Measurements from ENCODE around the gene LBR. TPM values are rescaled to one million over a fixed set of nuclear protein-coding genes. Genes with fewer than 3 reads are reported as not detected.

Gene LBR
- total RNA-seq, 1 experiment from 2014 or later = 149 TPM

- no peaks in the 10 kb centered on the region for H3K9me3 ChIP-seq
- Mint-ChIP-seq H3K27ac (ENCODE audit: unreplicated experiment) (no peak overlapping the region), H3K9me3 (ENCODE audit: unreplicated experiment) (no peaks in the 10 kb centered on the region), H3K4me3 (ENCODE audit: unreplicated experiment) (no peak overlapping the region), H3K27me3 (ENCODE audit: insufficient read depth, unreplicated experiment) (no peaks in the 10 kb centered on the region), H3K4me1 (ENCODE audit: low read depth, unreplicated experiment) (peaks cover 4% of the 10 kb centered on the region), H3K36me3 (ENCODE audit: insufficient read depth, unreplicated experiment) (no peaks in the 10 kb centered on the region)
- H3K4me1 ChIP-seq = 0 out of 2 replicates have a peak, but pooled peaks cover 3% of the 10 kb centered on the region
- no peak for DNase-seq
- no peak overlapping the region for H3K4me3 ChIP-seq (ENCODE audit: low read depth, low read length)
- intact Hi-C loops (cut with micrococcal nuclease; ENCODE audit: unreplicated experiment) = no loop called here
- TF ChIP-seq CTCF (IDR thresholded peaks at IDR 0.05; ENCODE audit: insufficient read depth in 1 of 2, low read depth in 1 of 2, low read length in 1 of 2, severe bottlenecking in 1 of 2, unreplicated experiment in 1 of 2) = no peak
- H3K36me3 ChIP-seq (ENCODE audit: control insufficient read depth, insufficient read depth, low read length) = no peaks in the 10 kb centered on the region
- ChIA-PET POLR2A (no interaction called here), CTCF (no interaction called here)
- H3K27me3 ChIP-seq (replicated peaks; ENCODE audit: control insufficient read depth, insufficient read depth, low read length) = no peaks in the 10 kb centered on the region
- BruUV-seq (replicated peaks) = no TSS peak
Observed at GRCh38 chr1:225366018-225366417, 61.8 kb downstream of the LBR start.

- Histone ChIP-seq H3K4me1 (0 out of 2 replicates have a peak, but pooled peaks cover 3% of the 10 kb centered on the region), H3K9me3 (no peaks in the 10 kb centered on the region), H3K4me3 (ENCODE audit: low read depth, low read length) (no peak overlapping the region), H3K27me3 (replicated peaks; ENCODE audit: control insufficient read depth, insufficient read depth, low read length) (no peaks in the 10 kb centered on the region), H3K36me3 (ENCODE audit: control insufficient read depth, insufficient read depth, low read length) (no peaks in the 10 kb centered on the region)
- intact Hi-C loops (cut with micrococcal nuclease; ENCODE audit: unreplicated experiment) = no loop called here
- no peaks in the 10 kb centered on the region for H3K9me3 Mint-ChIP-seq (ENCODE audit: unreplicated experiment)
- H3K4me3 Mint-ChIP-seq (ENCODE audit: unreplicated experiment) = no peak overlapping the region
- BruUV-seq (replicated peaks) = no TSS peak
- H3K27me3 Mint-ChIP-seq (ENCODE audit: insufficient read depth, unreplicated experiment) = peaks cover 2% of the 10 kb centered on the region
- no peaks in the 10 kb centered on the region for H3K36me3 Mint-ChIP-seq (ENCODE audit: insufficient read depth, unreplicated experiment)
- ChIA-PET CTCF (no interaction called here), POLR2A (no interaction called here)
- no peak overlapping the region for H3K27ac Mint-ChIP-seq (ENCODE audit: unreplicated experiment)
- H3K4me1 Mint-ChIP-seq (ENCODE audit: low read depth, unreplicated experiment) = peaks cover 4% of the 10 kb centered on the region
- TF ChIP-seq CTCF (IDR thresholded peaks at IDR 0.05; ENCODE audit: insufficient read depth in 1 of 2, low read depth in 1 of 2, low read length in 1 of 2, severe bottlenecking in 1 of 2, unreplicated experiment in 1 of 2) = no peak
- no peak for DNase-seq
Observed at GRCh38 chr1:225364439-225364838, 63.4 kb downstream of the LBR start.

GRCh38 chr1:225362805-225363204 lies 65.0 kb downstream of the LBR start:
- Histone ChIP-seq H3K27me3 (replicated peaks; ENCODE audit: control insufficient read depth, insufficient read depth, low read length) (no peaks in the 10 kb centered on the region), H3K9me3 (no peaks in the 10 kb centered on the region), H3K4me3 (ENCODE audit: low read depth, low read length) (no peak overlapping the region), H3K36me3 (ENCODE audit: control insufficient read depth, insufficient read depth, low read length) (no peaks in the 10 kb centered on the region), H3K4me1 (0 out of 2 replicates have a peak, but pooled peaks cover 3% of the 10 kb centered on the region)
- BruUV-seq (replicated peaks) = no TSS peak
- Mint-ChIP-seq H3K36me3 (ENCODE audit: insufficient read depth, unreplicated experiment) (no peaks in the 10 kb centered on the region), H3K4me1 (ENCODE audit: low read depth, unreplicated experiment) (peaks cover 4% of the 10 kb centered on the region), H3K27me3 (ENCODE audit: insufficient read depth, unreplicated experiment) (peaks cover 2% of the 10 kb centered on the region), H3K9me3 (ENCODE audit: unreplicated experiment) (no peaks in the 10 kb centered on the region), H3K4me3 (ENCODE audit: unreplicated experiment) (no peak overlapping the region), H3K27ac (ENCODE audit: unreplicated experiment) (no peak overlapping the region)
- ChIA-PET CTCF (no interaction called here), POLR2A (no interaction called here)
- intact Hi-C loops (cut with micrococcal nuclease; ENCODE audit: unreplicated experiment) = no loop called here
- no peak for TF ChIP-seq CTCF (IDR thresholded peaks at IDR 0.05; ENCODE audit: insufficient read depth in 1 of 2, low read depth in 1 of 2, low read length in 1 of 2, severe bottlenecking in 1 of 2, unreplicated experiment in 1 of 2)
- no peak for DNase-seq

Measured in Caco-2 (cell line).